Astrocyte of the cerebellum (primary cell): ENCODE results near the gene LIPC.

Experiments
- DNase-seq: peaks from one replicate; pipeline ENCODE4 v3.0.0-alpha.2; 2011; ENCODE audit warnings: low read depth
- H3K4me3 ChIP-seq: 2 replicates; pipeline ENCODE4 v1.5.1; 2011; ENCODE audit warnings: mild to moderate bottlenecking, low read depth, low read length, moderate library complexity
- in situ Hi-C: cut with HindIII; loops from 2 replicates; pipeline ENCODE4 v1.10.0; 2017; ENCODE audit warnings: low sequenced_read_pairs
- TF ChIP-seq, protein P1 (sequence below): IDR thresholded peaks from 2 replicates; pipeline ENCODE4 v1.5.1; 2012; ENCODE audit warnings: low read length, low read depth, moderate library complexity, mild to moderate bottlenecking; ENCODE audit errors: missing control alignments

LIPC gene

DNA sequence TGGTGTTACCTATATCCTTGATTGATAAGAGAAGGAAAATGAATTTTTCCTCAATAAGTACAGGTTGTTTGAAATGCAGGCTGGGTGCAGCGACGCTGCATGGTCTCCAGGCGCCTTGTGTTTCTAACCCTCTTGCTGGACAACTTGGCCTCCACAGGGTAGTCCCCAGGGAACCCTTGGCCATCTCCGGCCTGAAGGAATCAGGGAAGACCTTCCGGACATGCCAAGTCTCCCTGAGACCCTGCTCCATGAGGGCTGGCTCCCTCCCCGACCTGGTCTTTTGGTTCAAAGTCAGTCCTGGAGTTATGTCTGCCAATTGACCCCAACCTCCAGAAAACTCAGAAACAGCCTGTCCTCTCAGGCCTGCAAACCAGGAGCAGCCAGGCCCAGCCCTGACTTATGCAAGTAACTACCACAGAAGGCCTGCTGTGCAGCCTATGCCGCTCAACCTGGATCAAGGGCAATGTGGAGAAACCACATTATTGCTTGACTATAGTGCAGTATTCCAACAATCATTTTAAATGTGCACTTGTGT, 98.3 kb downstream of the LIPC start:
- TF ChIP-seq, protein P1, sequence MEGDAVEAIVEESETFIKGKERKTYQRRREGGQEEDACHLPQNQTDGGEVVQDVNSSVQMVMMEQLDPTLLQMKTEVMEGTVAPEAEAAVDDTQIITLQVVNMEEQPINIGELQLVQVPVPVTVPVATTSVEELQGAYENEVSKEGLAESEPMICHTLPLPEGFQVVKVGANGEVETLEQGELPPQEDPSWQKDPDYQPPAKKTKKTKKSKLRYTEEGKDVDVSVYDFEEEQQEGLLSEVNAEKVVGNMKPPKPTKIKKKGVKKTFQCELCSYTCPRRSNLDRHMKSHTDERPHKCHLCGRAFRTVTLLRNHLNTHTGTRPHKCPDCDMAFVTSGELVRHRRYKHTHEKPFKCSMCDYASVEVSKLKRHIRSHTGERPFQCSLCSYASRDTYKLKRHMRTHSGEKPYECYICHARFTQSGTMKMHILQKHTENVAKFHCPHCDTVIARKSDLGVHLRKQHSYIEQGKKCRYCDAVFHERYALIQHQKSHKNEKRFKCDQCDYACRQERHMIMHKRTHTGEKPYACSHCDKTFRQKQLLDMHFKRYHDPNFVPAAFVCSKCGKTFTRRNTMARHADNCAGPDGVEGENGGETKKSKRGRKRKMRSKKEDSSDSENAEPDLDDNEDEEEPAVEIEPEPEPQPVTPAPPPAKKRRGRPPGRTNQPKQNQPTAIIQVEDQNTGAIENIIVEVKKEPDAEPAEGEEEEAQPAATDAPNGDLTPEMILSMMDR, result no peak
- no peak for DNase-seq
- in situ Hi-C loops, result no loop called here
- no peak overlapping the region for H3K4me3 ChIP-seq

DNA sequence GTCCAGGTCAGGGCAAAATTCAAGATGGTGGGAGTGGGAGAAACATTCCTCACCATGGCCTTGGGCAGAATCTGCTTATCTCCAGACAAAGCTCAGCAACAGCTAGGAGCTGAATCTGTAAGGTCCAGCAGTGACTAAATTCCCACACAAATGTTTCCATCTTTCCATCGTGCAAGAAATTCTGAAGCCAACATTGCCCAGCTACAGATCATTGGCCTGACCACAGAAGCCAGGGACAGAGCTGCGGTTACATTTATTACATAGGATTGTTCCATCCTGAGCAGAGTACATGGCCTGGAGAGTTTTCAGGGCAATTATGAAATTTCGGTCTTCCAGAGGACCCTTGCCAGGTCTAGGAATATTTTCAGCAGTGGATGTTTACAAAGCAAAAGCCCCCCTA, 100.3 kb downstream of the LIPC start:
- TF ChIP-seq, protein P1, result no peak
- in situ Hi-C loops, result no loop called here
- no peak overlapping the region for H3K4me3 ChIP-seq
- DNase-seq, result no peak

DNA sequence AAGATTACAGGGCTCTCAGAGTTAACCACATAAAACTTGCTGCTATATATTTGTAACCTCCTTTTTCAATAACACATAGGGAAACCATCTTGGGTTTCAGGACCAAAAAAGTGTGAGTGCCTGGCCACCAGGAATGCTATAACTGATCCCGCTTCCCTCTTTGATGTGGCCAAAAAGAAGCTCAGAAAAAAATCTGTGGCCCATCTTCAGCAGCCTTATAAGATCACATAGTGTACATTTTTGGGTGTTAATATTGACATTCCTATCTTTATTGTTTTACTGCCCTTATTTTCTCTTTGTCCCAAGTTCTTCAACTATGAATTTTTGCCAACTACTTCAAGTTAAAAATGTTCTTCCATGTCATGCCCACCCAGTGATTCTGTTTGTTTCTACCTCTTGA, 102.8 kb downstream of the LIPC start:
- TF ChIP-seq, protein P1, result no peak
- in situ Hi-C loops, result no loop called here
- H3K4me3 ChIP-seq, result no peak overlapping the region
- no peak for DNase-seq

DNA sequence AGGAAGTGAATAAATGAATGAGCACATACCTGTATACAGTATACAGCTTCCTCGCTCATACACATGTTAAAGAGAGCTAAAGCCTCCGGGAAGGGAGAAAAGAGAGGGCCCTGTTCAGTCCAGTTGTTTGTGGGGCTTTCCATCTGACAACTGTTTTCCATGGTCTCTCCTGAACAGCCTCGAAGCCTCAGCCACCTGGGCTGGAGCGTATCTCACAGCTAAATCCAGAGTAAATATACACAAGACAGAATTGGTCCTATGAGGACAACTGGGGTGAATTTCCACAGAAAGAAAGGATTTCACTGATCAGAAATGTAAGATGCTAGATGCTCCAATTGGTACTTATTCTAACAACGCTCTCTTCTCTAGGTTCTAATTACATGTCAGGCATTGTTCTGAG, 103.5 kb downstream of the LIPC start:
- DNase-seq, result no peak
- no peak overlapping the region for H3K4me3 ChIP-seq
- TF ChIP-seq, protein P1, result no peak
- in situ Hi-C loops, result no loop called here

DNA sequence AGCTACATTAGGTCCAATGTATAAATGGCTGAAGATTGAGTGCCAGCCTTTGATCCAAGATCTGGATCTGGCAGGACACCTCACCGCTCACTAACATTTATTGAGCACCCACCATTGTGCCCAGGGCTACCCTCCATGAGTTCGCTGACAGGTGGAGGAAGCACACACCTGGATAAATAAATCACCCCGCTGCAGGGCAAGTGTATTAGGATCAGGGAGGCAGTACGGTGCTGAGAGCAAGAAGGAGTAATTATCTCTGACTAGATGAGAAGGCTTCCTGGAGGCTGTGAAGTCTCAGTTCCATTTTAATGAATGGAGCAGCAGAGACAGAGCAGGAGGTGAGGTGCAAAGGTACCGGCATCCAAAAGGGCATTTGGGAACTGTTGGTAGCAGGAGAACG, 104.1 kb downstream of the LIPC start:
- TF ChIP-seq, protein P1, result no peak
- no peak for DNase-seq
- in situ Hi-C loops, result no loop called here
- H3K4me3 ChIP-seq, result no peak overlapping the region

DNA sequence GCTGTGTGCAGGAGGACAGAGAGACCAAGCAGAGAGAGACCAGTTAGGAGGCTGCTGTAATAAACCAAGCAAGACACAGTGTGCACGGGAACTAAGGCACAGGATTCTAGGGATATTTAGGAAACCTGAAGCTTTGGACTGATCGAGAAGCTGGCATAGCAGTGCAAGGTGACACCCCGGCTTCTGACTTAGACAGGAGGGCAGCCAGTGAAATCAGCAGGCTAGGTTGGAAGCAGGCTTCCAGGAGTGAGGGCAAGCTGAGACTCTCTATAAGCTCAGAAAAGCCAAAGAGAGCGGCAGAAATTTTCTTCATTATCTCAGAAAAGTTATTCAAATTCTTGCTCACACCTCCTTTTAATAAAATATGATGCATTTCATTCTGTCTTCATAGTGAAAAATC, 104.6 kb downstream of the LIPC start:
- in situ Hi-C loops, result no loop called here
- TF ChIP-seq, protein P1, result no peak
- DNase-seq, result no peak
- H3K4me3 ChIP-seq, result no peak overlapping the region

DNA sequence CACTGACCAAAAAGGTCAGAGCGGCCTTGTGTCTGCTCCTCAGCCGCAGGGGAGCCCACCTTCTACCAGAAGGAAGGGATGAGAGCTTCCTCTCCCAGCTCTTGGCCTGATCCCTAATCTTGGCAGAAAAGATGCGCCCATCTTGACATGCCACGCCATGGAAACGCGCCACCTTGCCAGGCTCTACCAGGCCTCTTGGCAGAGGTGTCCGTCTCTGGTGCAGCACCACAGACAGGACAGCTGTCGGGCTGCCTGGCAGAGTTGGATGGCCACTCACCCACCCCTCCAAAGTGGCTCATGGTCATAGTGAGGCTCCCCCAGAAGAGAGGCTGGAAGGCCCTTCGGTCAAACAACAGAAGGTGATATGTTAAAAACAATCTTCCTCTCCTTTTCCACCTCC, 105.2 kb downstream of the LIPC start:
- in situ Hi-C loops, result no loop called here
- TF ChIP-seq, protein P1, result no peak
- no peak for DNase-seq
- H3K4me3 ChIP-seq, result no peak overlapping the region
